Neural progenitor cell (in vitro differentiated cells): ENCODE measurements around the gene NXPE4. TPM values are rescaled to one million over a fixed set of nuclear protein-coding genes. Genes with fewer than 3 reads are reported as not detected.

Experiments
- DNase-seq: peaks from one replicate; pipeline ENCODE4 v3.0.0-alpha.2; 2016; ENCODE audit warnings: low spot score
- H2AFZ ChIP-seq: fragments of 200-600 bp; sonication (generic); replicated peaks from 2 replicates; pipeline ENCODE4 v1.6.1; 2016; ENCODE audit warnings: antibody characterized with exemption
- H3F3A ChIP-seq: fragments of 200-600 bp; sonication (generic); 2 replicates; pipeline ENCODE4 v1.6.1; 2016; ENCODE audit warnings: antibody characterized with exemption, low read depth
- H3K27ac ChIP-seq: fragments of 200-600 bp; sonication (generic); 2 replicates; pipeline ENCODE4 v1.5.1; 2016; ENCODE audit warnings: mild to moderate bottlenecking
- H3K27me3 ChIP-seq: fragments of 200-600 bp; sonication (generic); 2 replicates; pipeline ENCODE4 v1.6.1; 2016; ENCODE audit warnings: mild to moderate bottlenecking, moderate library complexity
- H3K36me3 ChIP-seq: fragments of 200-600 bp; sonication (generic); 2 replicates; pipeline ENCODE4 v1.5.1; 2016
- H3K4me1 ChIP-seq: fragments of 200-600 bp; sonication (generic); 2 replicates; pipeline ENCODE4 v1.6.1; 2016; ENCODE audit warnings: mixed run types
- H3K4me2 ChIP-seq: fragments of 200-600 bp; sonication (generic); 2 replicates; pipeline ENCODE4 v1.6.1; 2016
- H3K4me3 ChIP-seq: fragments of 200-600 bp; sonication (generic); 2 replicates; pipeline ENCODE4 v1.5.1; 2016
- H3K79me2 ChIP-seq: fragments of 200-600 bp; sonication (generic); 2 replicates; pipeline ENCODE4 v1.6.1; 2016; ENCODE audit warnings: low read depth
- H3K9ac ChIP-seq: fragments of 200-600 bp; sonication (generic); 2 replicates; pipeline ENCODE4 v1.6.1; 2016
- H3K9me3 ChIP-seq: fragments of 200-600 bp; sonication (generic); 2 replicates; pipeline ENCODE4 v1.5.1; 2016; ENCODE audit warnings: low read depth
- H4K20me1 ChIP-seq: fragments of 200-600 bp; sonication (generic); 2 replicates; pipeline ENCODE4 v1.6.1; 2016; ENCODE audit warnings: low read depth
- H3K27ac Mint-ChIP-seq: 3 replicates; pipeline ENCODE4 v1.8.0; 2021; ENCODE audit warnings: mixed read lengths
- H3K27me3 Mint-ChIP-seq: 2 replicates; pipeline ENCODE4 v1.8.0; 2022; ENCODE audit warnings: low read depth, mild to moderate bottlenecking, inconsistent platforms, moderate library complexity, mixed read lengths; ENCODE audit not compliant: insufficient read depth
- H3K36me3 Mint-ChIP-seq: 3 replicates; pipeline ENCODE4 v1.8.0; 2021; ENCODE audit warnings: mixed read lengths
- H3K4me1 Mint-ChIP-seq: 3 replicates; pipeline ENCODE4 v1.8.0; 2021; ENCODE audit warnings: mixed read lengths
- H3K4me3 Mint-ChIP-seq: 3 replicates; pipeline ENCODE4 v1.8.0; 2021; ENCODE audit warnings: mild to moderate bottlenecking, moderate library complexity, mixed read lengths
- H3K9me3 Mint-ChIP-seq: 3 replicates; pipeline ENCODE4 v1.8.0; 2020; ENCODE audit warnings: mixed read lengths
- EZH2 ChIP-seq: fragments of 200-600 bp; sonication (generic); IDR thresholded peaks from 2 replicates; pipeline ENCODE4 v1.6.1; 2017; ENCODE audit warnings: antibody characterized with exemption, mild to moderate bottlenecking, moderate library complexity
- EZH2phosphoT487 ChIP-seq: fragments of 200-600 bp; sonication (generic); IDR thresholded peaks from 2 replicates; pipeline ENCODE4 v1.6.1; 2017; ENCODE audit warnings: antibody characterized with exemption
- total RNA-seq: library from RNA; depleted of rRNA; stranded (reverse); fragments of >200 nt; gene quantifications from 2 replicates; pipeline ENCODE4 v1.2.3, GENCODE V29; 2015; ENCODE audit warnings: low replicate concordance
- TF ChIP-seq, protein P1 (sequence below): fragments of 200-600 bp; sonication (generic); IDR thresholded peaks from 2 replicates; pipeline ENCODE4 v1.5.1; 2017; ENCODE audit warnings: antibody characterized with exemption, mild to moderate bottlenecking

Gene NXPE4
- total RNA-seq, 1 donor from 2014 or later = not detected

DNA sequence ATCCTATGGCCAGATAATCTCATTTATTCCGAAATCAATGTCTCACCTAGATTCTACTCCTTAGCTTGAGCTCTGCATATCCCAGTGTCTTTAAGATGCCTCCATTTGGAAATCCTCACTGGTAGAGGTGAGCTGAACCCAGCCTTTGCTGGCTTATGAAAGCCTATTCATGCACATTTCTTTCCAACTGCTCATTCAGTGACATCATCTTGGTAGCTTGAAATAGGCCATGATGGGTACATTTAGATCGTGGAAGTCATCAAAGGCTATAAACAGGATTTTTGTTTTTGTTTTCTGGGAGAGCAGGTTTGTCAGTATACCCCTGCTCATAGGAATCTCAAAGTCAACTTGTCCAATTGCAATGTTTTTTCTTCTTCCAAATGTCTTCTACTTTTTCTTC is 41.9 kb downstream of the NXPE4 start:
- H3K4me1 Mint-ChIP-seq = no peaks in the 10 kb centered on the region
- Histone ChIP-seq H4K20me1 (no peaks in the 10 kb centered on the region), H3K9me3 (no peaks in the 10 kb centered on the region), H3F3A (no peaks in the 10 kb centered on the region), H2AFZ (no peak overlapping the region), H3K79me2 (no peaks in the 10 kb centered on the region), H3K27ac (no peak overlapping the region), H3K9ac (no peak overlapping the region), H3K27me3 (no peaks in the 10 kb centered on the region), H3K4me3 (no peak overlapping the region), H3K36me3 (no peaks in the 10 kb centered on the region), H3K4me1 (no peaks in the 10 kb centered on the region), H3K4me2 (no peak overlapping the region)
- no peaks in the 10 kb centered on the region for H3K9me3 Mint-ChIP-seq
- H3K27me3 Mint-ChIP-seq = no peaks in the 10 kb centered on the region
- no peak for DNase-seq
- no peaks in the 10 kb centered on the region for H3K36me3 Mint-ChIP-seq
- TF ChIP-seq EZH2 (no peak), EZH2phosphoT487 (no peak)
- TF ChIP-seq, protein P1, sequence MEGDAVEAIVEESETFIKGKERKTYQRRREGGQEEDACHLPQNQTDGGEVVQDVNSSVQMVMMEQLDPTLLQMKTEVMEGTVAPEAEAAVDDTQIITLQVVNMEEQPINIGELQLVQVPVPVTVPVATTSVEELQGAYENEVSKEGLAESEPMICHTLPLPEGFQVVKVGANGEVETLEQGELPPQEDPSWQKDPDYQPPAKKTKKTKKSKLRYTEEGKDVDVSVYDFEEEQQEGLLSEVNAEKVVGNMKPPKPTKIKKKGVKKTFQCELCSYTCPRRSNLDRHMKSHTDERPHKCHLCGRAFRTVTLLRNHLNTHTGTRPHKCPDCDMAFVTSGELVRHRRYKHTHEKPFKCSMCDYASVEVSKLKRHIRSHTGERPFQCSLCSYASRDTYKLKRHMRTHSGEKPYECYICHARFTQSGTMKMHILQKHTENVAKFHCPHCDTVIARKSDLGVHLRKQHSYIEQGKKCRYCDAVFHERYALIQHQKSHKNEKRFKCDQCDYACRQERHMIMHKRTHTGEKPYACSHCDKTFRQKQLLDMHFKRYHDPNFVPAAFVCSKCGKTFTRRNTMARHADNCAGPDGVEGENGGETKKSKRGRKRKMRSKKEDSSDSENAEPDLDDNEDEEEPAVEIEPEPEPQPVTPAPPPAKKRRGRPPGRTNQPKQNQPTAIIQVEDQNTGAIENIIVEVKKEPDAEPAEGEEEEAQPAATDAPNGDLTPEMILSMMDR = no peak
- H3K27ac Mint-ChIP-seq = no peak overlapping the region
- no peak overlapping the region for H3K4me3 Mint-ChIP-seq

DNA sequence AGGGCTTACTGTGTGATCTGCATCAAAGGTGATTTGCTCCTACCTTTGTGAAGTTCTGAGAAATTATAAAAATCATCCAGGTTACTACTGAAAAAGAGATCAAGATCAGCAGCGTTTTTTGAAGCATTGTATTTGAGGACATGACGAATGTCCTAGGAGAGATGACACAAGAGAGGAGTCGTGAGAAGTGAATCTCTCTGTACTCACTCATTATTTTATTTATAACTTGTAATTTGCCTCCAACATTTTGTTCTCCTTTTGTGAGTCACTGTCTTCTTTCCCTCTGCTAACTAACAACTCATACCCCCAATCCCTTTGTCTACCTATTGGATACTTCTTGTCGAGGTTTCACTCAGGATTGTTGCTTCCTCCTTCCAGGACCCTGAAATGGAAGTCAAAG is 44.5 kb downstream of the NXPE4 start:
- Histone ChIP-seq H2AFZ (no peak overlapping the region), H3K9ac (no peak overlapping the region), H3K4me1 (no peaks in the 10 kb centered on the region), H3K79me2 (no peaks in the 10 kb centered on the region), H3K27me3 (no peaks in the 10 kb centered on the region), H3F3A (no peaks in the 10 kb centered on the region), H4K20me1 (no peaks in the 10 kb centered on the region), H3K36me3 (no peaks in the 10 kb centered on the region), H3K9me3 (no peaks in the 10 kb centered on the region), H3K4me2 (no peak overlapping the region), H3K4me3 (no peak overlapping the region), H3K27ac (no peak overlapping the region)
- TF ChIP-seq, protein P1 = no peak
- TF ChIP-seq EZH2 (no peak), EZH2phosphoT487 (no peak)
- Mint-ChIP-seq H3K27me3 (no peaks in the 10 kb centered on the region), H3K4me3 (no peak overlapping the region), H3K36me3 (no peaks in the 10 kb centered on the region), H3K4me1 (no peaks in the 10 kb centered on the region), H3K27ac (no peak overlapping the region), H3K9me3 (no peaks in the 10 kb centered on the region)
- DNase-seq = no peak

DNA sequence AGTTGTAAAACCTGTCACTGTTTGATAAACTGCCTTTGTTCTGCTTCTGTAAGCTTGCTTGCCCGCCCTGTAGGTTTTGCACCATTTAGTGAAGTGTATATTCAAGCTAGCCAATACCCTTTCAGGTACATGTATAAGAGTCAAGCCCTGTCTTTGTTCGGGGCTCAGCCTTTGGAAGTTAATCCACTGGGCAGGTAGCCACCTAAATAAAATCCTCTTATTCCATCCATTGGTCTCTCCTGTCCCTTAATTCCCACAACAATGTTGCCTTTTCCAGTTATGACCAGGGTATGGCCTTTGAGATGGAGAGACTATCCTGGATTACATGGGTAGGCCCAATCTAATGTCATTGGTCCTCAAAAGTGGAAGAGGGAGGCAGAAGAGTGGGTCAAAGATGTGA is 69.9 kb downstream of the NXPE4 start:
- H3K79me2 ChIP-seq = no peaks in the 10 kb centered on the region
- Mint-ChIP-seq H3K9me3 (peaks cover 3% of the 10 kb centered on the region), H3K4me1 (no peaks in the 10 kb centered on the region), H3K27me3 (no peaks in the 10 kb centered on the region), H3K4me3 (no peak overlapping the region), H3K27ac (no peak overlapping the region), H3K36me3 (no peaks in the 10 kb centered on the region)
- no peaks in the 10 kb centered on the region for H4K20me1 ChIP-seq
- no peak overlapping the region for H3K9ac ChIP-seq
- TF ChIP-seq EZH2 (no peak), EZH2phosphoT487 (no peak)
- TF ChIP-seq, protein P1 = no peak
- no peak overlapping the region for H3K4me3 ChIP-seq
- H3K4me1 ChIP-seq = no peaks in the 10 kb centered on the region
- H3F3A ChIP-seq = no peaks in the 10 kb centered on the region
- DNase-seq = no peak
- H3K9me3 ChIP-seq = no peaks in the 10 kb centered on the region
- H2AFZ ChIP-seq = no peak overlapping the region
- H3K36me3 ChIP-seq = no peaks in the 10 kb centered on the region
- no peak overlapping the region for H3K27ac ChIP-seq
- H3K4me2 ChIP-seq = no peak overlapping the region
- no peaks in the 10 kb centered on the region for H3K27me3 ChIP-seq
